GM12878 (cell line): ENCODE results near the gene CPHXL2. TPM values are rescaled to one million over a fixed set of nuclear protein-coding genes. Genes with fewer than 3 reads are reported as not detected.

ENCODE experiments used
- ATAC-seq: fragments of 200-7000 bp; cut with Tn5 transposase; 3 replicates; pipeline ENCODE4 v1.9.1; 2020; ENCODE audit warnings: mild to moderate bottlenecking, moderate library complexity
- BruUV-seq: library from RNA; stranded (reverse); fragments of 400-500 nt; replicated peaks from 2 replicates; lab custom pipeline; 2021; lab: Mats Ljungman, UMichigan
- CTCF ChIA-PET: fragments of 300-600 bp; sonication (Branson Sonifier 250); formaldehyde crosslinking; extraction: SDS; loops from one replicate; lab custom pipeline; 2021; ENCODE audit warnings: inconsistent platforms; lab: Yijun Ruan, JAX
- POLR2A ChIA-PET: fragments of 350-600 bp; formaldehyde crosslinking; extraction: SDS; loops from one replicate; lab custom pipeline; 2021; ENCODE audit warnings: inconsistent platforms; lab: Charles Lee
- RAD21 ChIA-PET: fragments of 300-600 bp; sonication (Branson Sonifier 250); formaldehyde crosslinking; loops from one replicate; lab custom pipeline; 2023; ENCODE audit warnings: antibody characterized with exemption; ENCODE audit not compliant: unreplicated experiment; lab: Charles Lee
- SMC1A ChIA-PET: fragments of 300-600 bp; sonication (Branson Sonifier 250); formaldehyde crosslinking; loops from one replicate; lab custom pipeline; 2023; ENCODE audit not compliant: unreplicated experiment, uncharacterized antibody; lab: Charles Lee
- DNase-seq: peaks from one replicate; pipeline ENCODE4 v3.0.0-alpha.2; 2011; ENCODE audit warnings: low read depth, low spot score
- FAIRE-seq: peaks from 3 replicates; lab custom pipeline; 2011; peaks lifted over from hg19 to GRCh38; lab: Jason Lieb, UNC
- H2AFZ ChIP-seq: 2 replicates; pipeline ENCODE4 v1.6.0; 2011; ENCODE audit warnings: low read depth, low read length, control low read depth; ENCODE audit not compliant: control insufficient read depth
- H3K27ac ChIP-seq: 2 replicates; pipeline ENCODE4 v1.5.1; 2011; ENCODE audit warnings: control low read depth; ENCODE audit not compliant: control insufficient read depth, insufficient read depth
- H3K27me3 ChIP-seq, 2 experiments: replicated peaks in 1 of 2; 2 replicates each; pipeline versions ENCODE4 v1.6.0 to v1.6.1; 2011; ENCODE audit warnings: low read length in 1 of 2; ENCODE audit not compliant: control insufficient read depth in 2 of 2, insufficient read depth in 2 of 2
- H3K36me3 ChIP-seq, 2 experiments: 2 replicates each; pipeline ENCODE4 v1.5.1; 2011; ENCODE audit warnings: low read length in 1 of 2; ENCODE audit not compliant: control insufficient read depth in 2 of 2, insufficient read depth in 2 of 2
- H3K4me1 ChIP-seq: 2 replicates; pipeline ENCODE4 v1.6.1; 2011; ENCODE audit warnings: mild to moderate bottlenecking, low read length, moderate library complexity, mixed read lengths; ENCODE audit not compliant: control insufficient read depth, insufficient read depth
- H3K4me2 ChIP-seq: 2 replicates; pipeline ENCODE4 v1.6.0; 2011; ENCODE audit warnings: control low read depth; ENCODE audit not compliant: control insufficient read depth, insufficient read depth
- H3K4me3 ChIP-seq: fragments of 200-600 bp; sonication (generic); 2 replicates; pipeline ENCODE4 v1.5.1; 2016
- H3K79me2 ChIP-seq: 2 replicates; pipeline ENCODE4 v1.6.0; 2011; ENCODE audit warnings: low read length; ENCODE audit not compliant: control insufficient read depth, insufficient read depth
- H3K9ac ChIP-seq: 2 replicates; pipeline ENCODE4 v1.8.0; 2011; ENCODE audit warnings: low read length, control low read depth, mixed read lengths; ENCODE audit not compliant: control insufficient read depth, insufficient read depth
- H3K9me3 ChIP-seq: replicated peaks from 3 replicates; pipeline ENCODE4 v1.5.1; 2011; ENCODE audit warnings: mild to moderate bottlenecking, low read length; ENCODE audit not compliant: control insufficient read depth, insufficient read depth
- H4K20me1 ChIP-seq: 2 replicates; pipeline ENCODE4 v1.6.0; 2011; ENCODE audit not compliant: control insufficient read depth, insufficient read depth
- BCL11A ChIP-seq: IDR thresholded peaks from 2 replicates; pipeline ENCODE4 v1.6.1; 2011; ENCODE audit warnings: low read depth, low read length
- BRCA1 ChIP-seq: IDR thresholded peaks from 2 replicates; pipeline ENCODE4 v1.6.1; 2011; ENCODE audit warnings: low read depth, low read length, improper control_type of control experiment
- CBFB ChIP-seq: IDR thresholded peaks from 2 replicates; pipeline ENCODE4 v1.6.1; 2016; ENCODE audit warnings: antibody characterized with exemption, low read depth
- E4F1 ChIP-seq: fragments of 450-650 bp; IDR thresholded peaks from 2 replicates; pipeline ENCODE4 v1.6.1; 2018; ENCODE audit warnings: borderline replicate concordance, mild to moderate bottlenecking; ENCODE audit not compliant: partially characterized antibody
- ESRRA ChIP-seq: IDR thresholded peaks from 2 replicates; pipeline ENCODE4 v1.6.1; 2012; ENCODE audit warnings: mild to moderate bottlenecking, low read length, improper control_type of control experiment
- EZH2 ChIP-seq: IDR thresholded peaks from 2 replicates; pipeline ENCODE4 v1.6.1; 2012; ENCODE audit warnings: low read depth, mild to moderate bottlenecking, control low read depth, inconsistent platforms, low read length, borderline replicate concordance; ENCODE audit not compliant: control insufficient read depth
- GATAD2B ChIP-seq: fragments of 450-650 bp; conservative IDR thresholded peaks from 2 replicates; pipeline ENCODE4 v1.6.1; 2017; ENCODE audit warnings: low read depth, mild to moderate bottlenecking, moderate library complexity
- JUND ChIP-seq: IDR thresholded peaks from 2 replicates; pipeline ENCODE4 v1.6.1; 2012; ENCODE audit warnings: low read depth, mild to moderate bottlenecking, low read length, improper control_type of control experiment, moderate library complexity
- NR2F1 ChIP-seq: fragments of 450-650 bp; conservative IDR thresholded peaks from 2 replicates; pipeline ENCODE4 v1.6.1; 2017; ENCODE audit warnings: mild to moderate bottlenecking
- PKNOX1 ChIP-seq: fragments of 450-650 bp; IDR thresholded peaks from 2 replicates; pipeline ENCODE4 v1.6.1; 2016; ENCODE audit warnings: mild to moderate bottlenecking
- RAD51 ChIP-seq: fragments of 450-650 bp; IDR thresholded peaks from 2 replicates; pipeline ENCODE4 v1.6.1; 2016; ENCODE audit warnings: moderate library complexity, mild to moderate bottlenecking, inconsistent platforms
- SMC3 ChIP-seq: IDR thresholded peaks from 2 replicates; pipeline ENCODE4 v1.6.1; 2011; ENCODE audit warnings: low read length, improper control_type of control experiment, borderline replicate concordance
- STAT3 ChIP-seq: IDR thresholded peaks from 2 replicates; pipeline ENCODE4 v1.6.1; 2011; ENCODE audit warnings: low read depth, low read length, improper control_type of control experiment
- ZBTB33 ChIP-seq: fragments of 450-650 bp; IDR thresholded peaks from 2 replicates; pipeline ENCODE4 v1.6.1; 2017; ENCODE audit warnings: mild to moderate bottlenecking
- ZNF622 ChIP-seq: fragments of 450-650 bp; IDR thresholded peaks from 2 replicates; pipeline ENCODE4 v1.6.1; 2017; ENCODE audit warnings: mild to moderate bottlenecking, inconsistent platforms
- ZSCAN29 ChIP-seq: fragments of 450-650 bp; IDR thresholded peaks from 2 replicates; pipeline ENCODE4 v1.6.1; 2017; ENCODE audit warnings: mild to moderate bottlenecking, moderate library complexity
- WGBS: methylation state at CpG from one replicate; pipeline ENCODE4 v1.1.6; 2016; ENCODE audit warnings: low lambda C conversion rate; ENCODE audit not compliant: insufficient replicate concordance, insufficient coverage; ENCODE audit errors: missing lambda C conversion rate; 5-methylcytosine and 5-hydroxymethylcytosine counted together
- in situ Hi-C: fragments of 300-500 bp; cut with MboI; formaldehyde crosslinking; loops from 9 replicates; pipeline ENCODE4 v1.14.3; 2018; ENCODE audit warnings: mixed read lengths
- intact Hi-C: fragments of 100-400 bp; cut with micrococcal nuclease; formaldehyde crosslinking; loops from one replicate; pipeline ENCODE4 v1.14.2; 2022; ENCODE audit not compliant: unreplicated experiment
- polyA plus RNA-seq, 11 experiments: library from polyadenylated mRNA; depleted of rRNA in 4 of 11; unstranded in 6 of 11; stranded (reverse) in 5 of 11; fragments of >200 nt; fragmentation: Nextera tagmentation in 4 of 11; fragmentation: Illumina TruSeq in 1 of 11; extraction: Ambion mirVana in 4 of 11; extraction: Trizol in 1 of 11; gene quantifications; 1 replicate in 1 of 11; 2 replicates in 10 of 11; pipeline versions ENCODE4 v1.2.1 to v1.2.3, GENCODE V29; 2011 to 2016; ENCODE audit warnings: inconsistent platforms in 2 of 11, missing spikeins in 2 of 11, low read depth in 1 of 11
- total RNA-seq, 4 experiments: library from RNA; depleted of rRNA in 3 of 4; stranded (reverse); fragments of >200 nt in 3 of 4; fragmentation: Illumina TruSeq in 1 of 4; extraction: Trizol in 1 of 4; gene quantifications; 2 replicates each; pipeline versions ENCODE4 v1.2.1 to v1.2.3, GENCODE V29; 2013 to 2021
- TF ChIP-seq, protein P1 (sequence below): fragments of 450-650 bp; IDR thresholded peaks from 2 replicates; pipeline ENCODE4 v1.6.1; 2016; ENCODE audit warnings: mild to moderate bottlenecking
- TF ChIP-seq, protein P2 (sequence below): fragments of 450-650 bp; conservative IDR thresholded peaks from 2 replicates; pipeline ENCODE4 v1.6.1; 2017; ENCODE audit warnings: mild to moderate bottlenecking, moderate library complexity

The CPHXL2 gene
- total and polyA plus RNA-seq, 10 of the 15 experiments (the other 5 are each of a cell fraction or from before 2014, with no cell fraction given), result not detected

- no peak for DNase-seq
- BruUV-seq, result no TSS peak
- no peak for ATAC-seq
- no peak for FAIRE-seq
- CTCF ChIA-PET, result no interaction called here
- intact Hi-C loops, result no loop called here
- Histone ChIP-seq H3K4me1 (no peaks in the 10 kb centered on the region), H3K79me2 (no peaks in the 10 kb centered on the region), H2AFZ (no peak within 1 kb of the TSS), H3K9me3 (no peaks in the 10 kb centered on the region), H3K4me2 (no peak within 1 kb of the TSS), H3K9ac (no peak within 1 kb of the TSS), H3K4me3 (no peak within 1 kb of the TSS), H3K27me3 (no peaks in the 10 kb centered on the region), H3K27ac (no peak within 1 kb of the TSS), H3K36me3 (no peaks in the 10 kb centered on the region), H4K20me1 (no peaks in the 10 kb centered on the region)
- SMC1A ChIA-PET, result no interaction called here
- 72% methylated on average over 5 of the region's 5 CpGs for WGBS
- in situ Hi-C loops, result no loop called here
- POLR2A ChIA-PET, result no interaction called here
- TF ChIP-seq ZNF622, result no peak
- TF ChIP-seq GATAD2B, result no peak
- TF ChIP-seq ZSCAN29, result no peak
- TF ChIP-seq EZH2, result no peak
- TF ChIP-seq BCL11A, result no peak
- TF ChIP-seq, protein P1, sequence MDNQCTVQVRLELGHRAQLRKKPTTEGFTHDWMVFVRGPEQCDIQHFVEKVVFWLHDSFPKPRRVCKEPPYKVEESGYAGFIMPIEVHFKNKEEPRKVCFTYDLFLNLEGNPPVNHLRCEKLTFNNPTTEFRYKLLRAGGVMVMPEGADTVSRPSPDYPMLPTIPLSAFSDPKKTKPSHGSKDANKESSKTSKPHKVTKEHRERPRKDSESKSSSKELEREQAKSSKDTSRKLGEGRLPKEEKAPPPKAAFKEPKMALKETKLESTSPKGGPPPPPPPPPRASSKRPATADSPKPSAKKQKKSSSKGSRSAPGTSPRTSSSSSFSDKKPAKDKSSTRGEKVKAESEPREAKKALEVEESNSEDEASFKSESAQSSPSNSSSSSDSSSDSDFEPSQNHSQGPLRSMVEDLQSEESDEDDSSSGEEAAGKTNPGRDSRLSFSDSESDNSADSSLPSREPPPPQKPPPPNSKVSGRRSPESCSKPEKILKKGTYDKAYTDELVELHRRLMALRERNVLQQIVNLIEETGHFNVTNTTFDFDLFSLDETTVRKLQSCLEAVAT, result no peak
- no peak for TF ChIP-seq STAT3
- TF ChIP-seq RAD51, result no peak
- TF ChIP-seq E4F1, result no peak
- TF ChIP-seq ZBTB33, result no peak
- TF ChIP-seq, protein P2, sequence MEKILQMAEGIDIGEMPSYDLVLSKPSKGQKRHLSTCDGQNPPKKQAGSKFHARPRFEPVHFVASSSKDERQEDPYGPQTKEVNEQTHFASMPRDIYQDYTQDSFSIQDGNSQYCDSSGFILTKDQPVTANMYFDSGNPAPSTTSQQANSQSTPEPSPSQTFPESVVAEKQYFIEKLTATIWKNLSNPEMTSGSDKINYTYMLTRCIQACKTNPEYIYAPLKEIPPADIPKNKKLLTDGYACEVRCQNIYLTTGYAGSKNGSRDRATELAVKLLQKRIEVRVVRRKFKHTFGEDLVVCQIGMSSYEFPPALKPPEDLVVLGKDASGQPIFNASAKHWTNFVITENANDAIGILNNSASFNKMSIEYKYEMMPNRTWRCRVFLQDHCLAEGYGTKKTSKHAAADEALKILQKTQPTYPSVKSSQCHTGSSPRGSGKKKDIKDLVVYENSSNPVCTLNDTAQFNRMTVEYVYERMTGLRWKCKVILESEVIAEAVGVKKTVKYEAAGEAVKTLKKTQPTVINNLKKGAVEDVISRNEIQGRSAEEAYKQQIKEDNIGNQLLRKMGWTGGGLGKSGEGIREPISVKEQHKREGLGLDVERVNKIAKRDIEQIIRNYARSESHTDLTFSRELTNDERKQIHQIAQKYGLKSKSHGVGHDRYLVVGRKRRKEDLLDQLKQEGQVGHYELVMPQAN, result no peak
- TF ChIP-seq SMC3, result no peak
- no peak for TF ChIP-seq PKNOX1
- no peak for TF ChIP-seq JUND
- TF ChIP-seq ESRRA, result no peak
- no peak for TF ChIP-seq NR2F1
- no peak for TF ChIP-seq BRCA1
- TF ChIP-seq CBFB, result no peak
- RAD21 ChIA-PET, result no interaction called here
Measured at GRCh38 chr16:75726390-75726789, 49.6 kb upstream of the CPHXL2 start, which contains the start of gene CPHXL. TSS of gene CPHXL (minus strand) at chr16:75726490. CDS start at chr16:75726442, 48 bp downstream.
